ENCODE results near the gene FYN.
"Not testable (repeated sequence)": the region's sequence is repeated elsewhere in the genome, so short reads cannot be mapped to it uniquely, and the experiment has no call there.

The FYN gene

GRCh38 chr6:111796310-111796918 is 76.8 kb downstream of the FYN start:
- no peak for DNase-seq (ENCODE audit: low read depth, low spot score)
- H3K27ac ChIP-seq, result no peak overlapping the region

- DNase-seq (ENCODE audit: low read depth, low spot score), result no peak
- no peak overlapping the region for H3K27ac ChIP-seq
Measured at GRCh38 chr6:111795558-111795957, 77.7 kb downstream of the FYN start.

- no peak for DNase-seq (ENCODE audit: low read depth, low spot score)
- no peak overlapping the region for H3K27ac ChIP-seq
Measured at GRCh38 chr6:111794727-111795452, 78.4 kb downstream of the FYN start.

- DNase-seq (ENCODE audit: low read depth, low spot score), result no peak
- no peak overlapping the region for H3K27ac ChIP-seq
Measured at GRCh38 chr6:111794300-111794699, 79.0 kb downstream of the FYN start.

- no peak for DNase-seq (ENCODE audit: low read depth, low spot score)
- no peak overlapping the region for H3K27ac ChIP-seq
Measured at GRCh38 chr6:111793711-111794111, 79.5 kb downstream of the FYN start.

GRCh38 chr6:111792914-111793700 is 80.1 kb downstream of the FYN start:
- no peak for DNase-seq (ENCODE audit: low read depth, low spot score)

GRCh38 chr6:111792241-111792640 is 81.0 kb downstream of the FYN start:
- H3K27ac ChIP-seq, result no peak overlapping the region
- no peak for DNase-seq (ENCODE audit: low read depth, low spot score)

More at GRCh38 chr6:111792914-111793700, 80.1 kb downstream of the FYN start:
- H3K27ac ChIP-seq, result no peak overlapping the region

GRCh38 chr6:111791415-111791814 is 81.8 kb downstream of the FYN start:
- no peak overlapping the region for H3K27ac ChIP-seq

GRCh38 chr6:111789598-111789997 is 83.7 kb downstream of the FYN start:
- H3K27ac ChIP-seq, result no peak overlapping the region
- no peak for DNase-seq (ENCODE audit: low read depth, low spot score)

More at GRCh38 chr6:111791415-111791814, 81.8 kb downstream of the FYN start:
- DNase-seq (ENCODE audit: low read depth, low spot score), result no peak

- no peak for DNase-seq (ENCODE audit: low read depth, low spot score)
- no peak overlapping the region for H3K27ac ChIP-seq
Measured at GRCh38 chr6:111788379-111789276, 84.6 kb downstream of the FYN start.

- not testable (repeated sequence) for DNase-seq (ENCODE audit: low read depth, low spot score); H3K27ac ChIP-seq
Measured at GRCh38 chr6:111786151-111786550, 87.1 kb downstream of the FYN start.

- DNase-seq (ENCODE audit: low read depth, low spot score), result no peak
Measured at GRCh38 chr6:111784433-111784832, 88.8 kb downstream of the FYN start.

GRCh38 chr6:111782887-111783466 is 90.3 kb downstream of the FYN start:
- no peak overlapping the region for H3K27ac ChIP-seq
- DNase-seq (ENCODE audit: low read depth, low spot score), result no peak

More at GRCh38 chr6:111784433-111784832, 88.8 kb downstream of the FYN start:
- H3K27ac ChIP-seq, result no peak overlapping the region

- H3K27ac ChIP-seq, result no peak overlapping the region
- no peak for DNase-seq (ENCODE audit: low read depth, low spot score)
Measured at GRCh38 chr6:111782192-111782809, 91.0 kb downstream of the FYN start.

- H3K27ac ChIP-seq, result no peak overlapping the region
- no peak for DNase-seq (ENCODE audit: low read depth, low spot score)
Measured at GRCh38 chr6:111781041-111781708, 92.1 kb downstream of the FYN start.

GRCh38 chr6:111780393-111780792 is 92.9 kb downstream of the FYN start:
- no peak overlapping the region for H3K27ac ChIP-seq
- no peak for DNase-seq (ENCODE audit: low read depth, low spot score)

GRCh38 chr6:111779660-111780059 is 93.6 kb downstream of the FYN start:
- no peak overlapping the region for H3K27ac ChIP-seq
- no peak for DNase-seq (ENCODE audit: low read depth, low spot score)

GRCh38 chr6:111779031-111779430 is 94.2 kb downstream of the FYN start:
- DNase-seq (ENCODE audit: low read depth, low spot score), result no peak

GRCh38 chr6:111777357-111777756 is 95.9 kb downstream of the FYN start:
- DNase-seq (ENCODE audit: low read depth, low spot score), result no peak
- no peak overlapping the region for H3K27ac ChIP-seq

More at GRCh38 chr6:111779031-111779430, 94.2 kb downstream of the FYN start:
- no peak overlapping the region for H3K27ac ChIP-seq
